CD4-positive, alpha-beta T cell treated with Interleukin-15 for 4 hours (primary cell): ENCODE measurements around the gene ZBTB34.

Experiments used
- DNase-seq: peaks from one replicate; pipeline ENCODE4 v3.0.0-alpha.2; 2020; ENCODE audit warnings: low spot score

Gene ZBTB34

DNA sequence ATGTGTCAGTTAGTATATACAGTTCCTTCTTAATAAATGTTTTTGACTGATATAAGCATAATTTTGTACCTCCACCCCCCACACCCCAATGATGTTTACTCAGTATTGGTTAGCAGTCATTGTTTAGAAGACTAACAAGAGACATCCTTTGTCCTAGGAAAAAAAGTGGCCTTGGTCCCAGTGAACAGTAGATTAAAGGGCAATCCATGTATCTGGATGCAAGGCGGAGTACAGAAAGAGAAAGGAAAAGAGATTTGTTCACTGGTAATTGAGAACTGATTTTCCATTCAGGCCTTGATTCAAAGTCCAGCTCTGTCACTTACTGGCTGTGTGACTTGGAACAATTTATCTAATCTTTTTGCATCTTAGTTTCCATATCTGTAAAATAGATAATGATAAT, 58.8 kb downstream of the ZBTB34 start:
- DNase-seq, result no peak

DNA sequence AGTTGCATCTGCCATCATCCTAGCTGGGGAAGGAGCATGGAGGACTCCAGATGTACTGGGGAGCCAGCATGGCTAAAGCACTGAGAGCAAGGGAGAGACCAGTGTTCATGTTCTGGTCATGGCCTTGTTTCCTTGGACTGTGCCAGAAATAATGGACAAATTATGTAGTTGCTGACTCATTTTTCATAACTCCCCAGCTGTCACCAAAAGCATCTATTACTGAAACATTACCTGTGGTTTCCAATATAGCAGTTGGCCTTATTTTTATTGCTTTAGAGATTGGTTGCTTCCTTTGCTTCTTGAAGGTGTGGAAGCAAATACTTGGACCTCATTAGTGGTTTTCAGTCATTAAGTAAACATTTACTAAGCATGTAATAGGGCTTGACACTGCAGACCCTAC, 65.4 kb downstream of the ZBTB34 start:
- DNase-seq, result no peak

DNA sequence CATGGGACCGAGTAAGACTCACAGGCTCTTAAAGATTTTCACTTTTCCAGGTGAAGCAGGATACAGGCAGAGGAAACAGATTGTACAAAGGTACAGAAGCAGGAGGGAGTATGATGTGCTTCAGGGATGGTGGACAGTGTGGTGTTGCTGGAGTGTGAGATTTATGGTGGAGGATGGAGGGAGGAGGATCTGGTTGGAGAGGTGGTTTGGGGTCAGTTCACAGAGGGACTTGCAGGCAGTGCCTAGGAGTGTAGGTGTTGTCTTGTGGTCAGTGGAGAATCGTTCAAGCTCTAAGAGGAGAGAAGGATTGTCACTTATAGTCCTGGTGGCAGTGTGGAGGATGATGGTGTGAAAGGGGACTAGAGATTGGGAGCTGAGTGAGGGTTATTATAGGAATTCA, 65.9 kb downstream of the ZBTB34 start:
- no peak for DNase-seq

DNA sequence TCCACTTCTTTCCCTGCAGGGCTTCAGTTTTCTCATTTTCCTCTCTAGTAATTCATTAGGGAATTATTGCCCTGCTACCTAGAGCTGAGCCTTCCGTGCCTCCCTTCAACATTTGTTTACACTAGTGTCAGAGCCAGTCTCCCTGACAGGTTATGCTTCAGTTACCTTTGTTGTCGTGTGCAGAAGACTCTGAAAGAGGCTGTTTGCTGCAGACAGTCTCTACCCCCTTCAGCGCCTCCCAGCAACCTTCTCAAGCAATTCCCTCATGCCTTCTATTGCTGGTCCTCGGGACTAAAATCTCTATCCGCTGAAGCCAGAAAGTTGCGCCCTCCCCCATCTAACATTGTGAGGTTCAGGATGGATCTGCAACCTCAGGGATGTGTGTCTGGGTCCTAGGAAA, 67.0 kb downstream of the ZBTB34 start:
- DNase-seq, result no peak

DNA sequence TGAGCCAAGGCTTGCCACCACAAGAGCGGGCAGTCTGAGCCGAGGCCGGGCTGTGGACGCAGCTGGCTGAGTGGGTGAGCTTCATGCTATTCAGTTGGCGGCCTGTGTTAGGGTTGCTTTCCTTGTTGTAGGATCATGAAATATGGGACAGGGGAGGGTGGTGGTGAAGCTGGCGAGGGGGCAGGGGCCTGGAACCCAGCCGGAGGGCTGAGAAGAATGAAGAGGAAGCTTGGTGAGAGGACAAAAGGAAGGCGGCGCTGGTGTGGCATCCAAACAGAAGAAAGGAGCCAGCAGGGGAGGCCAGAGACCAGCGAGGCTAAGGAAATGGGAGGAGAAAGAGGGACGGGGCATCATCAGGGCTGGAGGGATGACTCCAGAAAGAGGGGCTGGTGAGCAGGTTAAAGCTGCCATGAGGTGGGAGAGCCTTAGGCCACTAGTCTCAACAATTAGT, 72.5 kb downstream of the ZBTB34 start:
- no peak for DNase-seq

DNA sequence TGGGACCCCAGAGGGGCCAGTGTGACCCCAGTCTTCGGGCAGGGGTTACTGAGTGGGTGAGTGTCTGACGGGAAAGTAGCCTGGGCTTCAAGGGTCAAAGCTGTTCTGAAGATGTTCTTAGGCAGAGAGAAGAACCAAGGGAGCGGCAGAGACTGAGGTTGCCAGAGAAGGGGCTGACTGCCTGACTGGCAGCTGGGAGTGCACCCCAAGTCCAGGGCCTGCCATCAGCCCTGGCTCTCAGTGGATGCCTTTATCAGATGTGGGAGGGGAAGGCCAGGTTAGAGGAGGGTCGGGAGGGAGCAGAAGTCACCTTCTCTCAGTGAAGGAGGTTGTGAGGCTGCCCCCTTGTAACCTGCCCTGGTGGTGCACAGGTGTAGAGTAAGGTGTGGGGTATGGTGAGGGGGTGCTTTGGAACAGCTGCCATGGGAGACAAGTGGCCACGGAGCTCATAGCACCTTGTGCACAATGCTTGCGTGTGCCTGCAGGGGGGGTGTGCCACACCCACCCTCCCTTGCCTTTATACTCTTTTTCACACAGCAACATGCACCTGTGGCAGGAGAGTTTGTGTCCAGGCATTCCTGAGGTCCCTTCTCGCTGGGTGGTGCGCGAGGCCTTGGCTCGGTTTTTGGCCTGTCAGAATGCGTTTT, 73.0 kb downstream of the ZBTB34 start:
- DNase-seq, result no peak

DNA sequence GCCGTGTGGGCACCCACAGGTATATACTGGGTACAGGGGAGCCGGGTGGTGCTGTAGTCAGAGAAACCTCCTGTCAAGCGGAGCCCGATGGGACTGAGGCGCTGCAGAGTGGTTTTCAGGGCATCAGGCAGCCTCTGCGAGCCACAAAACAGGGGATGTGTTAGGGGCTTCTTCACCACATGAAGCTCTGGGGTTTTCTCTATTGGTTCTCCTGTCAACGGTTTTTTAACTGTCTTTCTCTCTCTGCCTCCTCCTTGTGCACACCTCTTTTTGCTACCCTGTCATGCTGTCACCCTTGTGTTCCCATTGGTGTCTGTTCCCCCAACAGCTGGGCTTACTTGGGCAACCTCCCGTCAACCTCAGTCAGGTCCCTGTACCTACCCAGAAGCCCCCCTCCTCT, 74.0 kb downstream of the ZBTB34 start:
- no peak for DNase-seq
